D721Med (cell line): Measurements from ENCODE around the gene IGF2BP3.

ENCODE experiments used
- DNase-seq: peaks from one replicate; pipeline ENCODE4 v3.0.0; 2011; ENCODE audit warnings: low spot score; ENCODE audit not compliant: insufficient read length
- FAIRE-seq: peaks from 2 replicates; lab custom pipeline; 2011; peaks lifted over from hg19 to GRCh38; lab: Jason Lieb, UNC
- TF ChIP-seq, protein P1 (sequence below): IDR thresholded peaks from 2 replicates; pipeline ENCODE4 v1.5.1; 2012; ENCODE audit warnings: mild to moderate bottlenecking, control low read depth; ENCODE audit not compliant: insufficient read depth; ENCODE audit errors: missing control alignments

Gene IGF2BP3

DNA sequence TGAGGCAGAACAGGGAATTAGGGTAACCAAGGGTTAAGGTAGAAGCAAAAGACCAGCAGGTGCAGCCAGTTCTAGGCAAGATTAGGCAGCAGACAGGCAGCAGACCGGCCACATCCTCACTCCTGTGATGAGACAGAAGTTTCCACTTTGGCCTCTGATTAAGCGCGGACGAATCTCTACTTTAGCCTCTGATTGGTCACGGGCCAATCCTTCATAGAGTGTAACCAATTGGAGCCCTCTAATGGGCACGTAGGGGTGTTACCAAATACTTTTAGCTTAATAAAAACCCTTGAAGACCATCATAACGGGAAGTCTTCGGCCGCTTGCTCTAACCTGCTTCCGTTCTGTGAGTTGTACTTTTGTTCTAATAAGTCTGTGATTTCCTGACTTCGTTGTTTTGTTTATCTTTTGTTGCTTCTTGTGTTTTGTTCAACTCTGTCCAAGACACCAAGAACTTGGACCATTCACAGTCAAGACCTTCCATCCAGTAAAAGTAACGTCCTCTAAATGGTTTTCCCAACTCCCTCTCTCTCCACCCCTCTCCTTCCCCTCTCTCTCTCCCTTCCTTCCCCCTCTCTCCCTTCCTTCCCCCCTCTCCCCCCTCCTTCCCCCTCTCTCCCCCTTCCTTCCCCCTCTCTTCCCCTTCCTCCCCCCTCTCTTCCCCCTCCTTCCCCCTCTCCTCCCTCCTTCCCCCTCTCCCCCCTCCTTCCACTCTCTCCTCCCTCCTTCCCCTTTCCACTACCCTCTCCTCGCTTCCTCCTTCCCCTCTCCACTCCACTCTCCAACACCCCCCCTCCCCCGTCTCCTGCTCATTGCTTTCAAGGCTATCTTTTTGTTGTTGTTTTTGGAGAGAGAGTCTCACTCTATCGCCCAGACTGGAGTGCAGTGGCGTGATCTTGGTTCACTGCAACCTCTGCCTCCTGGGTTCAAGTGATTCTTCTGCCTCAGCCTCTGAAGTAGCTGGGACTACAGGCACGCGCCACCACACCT lies 184.3 kb downstream of the IGF2BP3 start:
- FAIRE-seq = no peak
- TF ChIP-seq, protein P1, sequence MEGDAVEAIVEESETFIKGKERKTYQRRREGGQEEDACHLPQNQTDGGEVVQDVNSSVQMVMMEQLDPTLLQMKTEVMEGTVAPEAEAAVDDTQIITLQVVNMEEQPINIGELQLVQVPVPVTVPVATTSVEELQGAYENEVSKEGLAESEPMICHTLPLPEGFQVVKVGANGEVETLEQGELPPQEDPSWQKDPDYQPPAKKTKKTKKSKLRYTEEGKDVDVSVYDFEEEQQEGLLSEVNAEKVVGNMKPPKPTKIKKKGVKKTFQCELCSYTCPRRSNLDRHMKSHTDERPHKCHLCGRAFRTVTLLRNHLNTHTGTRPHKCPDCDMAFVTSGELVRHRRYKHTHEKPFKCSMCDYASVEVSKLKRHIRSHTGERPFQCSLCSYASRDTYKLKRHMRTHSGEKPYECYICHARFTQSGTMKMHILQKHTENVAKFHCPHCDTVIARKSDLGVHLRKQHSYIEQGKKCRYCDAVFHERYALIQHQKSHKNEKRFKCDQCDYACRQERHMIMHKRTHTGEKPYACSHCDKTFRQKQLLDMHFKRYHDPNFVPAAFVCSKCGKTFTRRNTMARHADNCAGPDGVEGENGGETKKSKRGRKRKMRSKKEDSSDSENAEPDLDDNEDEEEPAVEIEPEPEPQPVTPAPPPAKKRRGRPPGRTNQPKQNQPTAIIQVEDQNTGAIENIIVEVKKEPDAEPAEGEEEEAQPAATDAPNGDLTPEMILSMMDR = no peak

GRCh38 chr7:23284871-23285270 lies 185.4 kb downstream of the IGF2BP3 start:
- TF ChIP-seq, protein P1 = no peak
- DNase-seq (no peak), FAIRE-seq (no peak)

More for the DNA sequence above, 184.3 kb downstream of the IGF2BP3 start:
- no peak for DNase-seq

- TF ChIP-seq, protein P1 = no peak
Observed at GRCh38 chr7:23283086-23283485, 187.2 kb downstream of the IGF2BP3 start.

GRCh38 chr7:23279819-23280525 lies 190.3 kb downstream of the IGF2BP3 start:
- FAIRE-seq = no peak
- no peak for DNase-seq

More at GRCh38 chr7:23283086-23283485, 187.2 kb downstream of the IGF2BP3 start:
- DNase-seq (no peak), FAIRE-seq (no peak)

DNA sequence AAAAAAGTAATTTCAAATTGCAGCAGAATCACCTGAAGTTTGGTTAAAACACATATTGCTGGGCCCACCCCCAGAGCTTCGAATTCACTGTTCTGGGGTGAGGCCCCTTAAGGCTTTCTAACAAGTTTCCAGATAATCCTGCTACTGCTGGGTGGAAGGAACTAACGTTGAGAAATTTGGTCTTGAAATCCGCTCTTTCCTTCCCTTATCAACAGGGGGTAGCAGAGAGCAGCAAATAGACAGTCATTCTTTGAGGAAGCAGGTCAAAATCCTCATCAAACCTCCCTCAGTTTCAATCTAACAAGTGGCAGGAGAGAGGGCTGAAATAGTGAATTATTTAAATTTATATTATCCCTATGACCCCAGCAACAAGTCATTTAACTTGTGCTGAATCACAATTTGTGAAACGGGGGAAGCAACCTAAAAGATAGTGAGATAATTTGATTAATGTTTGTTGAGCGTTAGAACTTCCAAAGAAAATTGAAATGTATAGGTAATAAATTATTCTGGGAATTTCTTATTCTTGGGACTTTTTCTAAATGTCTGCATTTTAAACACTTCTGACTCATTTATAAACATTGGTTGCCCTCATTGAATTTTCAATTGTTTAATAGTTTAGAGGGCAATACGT lies 192.8 kb downstream of the IGF2BP3 start:
- no peak for DNase-seq
- FAIRE-seq = no peak
- TF ChIP-seq, protein P1 = peak; percentile 96

More at GRCh38 chr7:23279819-23280525, 190.3 kb downstream of the IGF2BP3 start:
- TF ChIP-seq, protein P1 = no peak

DNA sequence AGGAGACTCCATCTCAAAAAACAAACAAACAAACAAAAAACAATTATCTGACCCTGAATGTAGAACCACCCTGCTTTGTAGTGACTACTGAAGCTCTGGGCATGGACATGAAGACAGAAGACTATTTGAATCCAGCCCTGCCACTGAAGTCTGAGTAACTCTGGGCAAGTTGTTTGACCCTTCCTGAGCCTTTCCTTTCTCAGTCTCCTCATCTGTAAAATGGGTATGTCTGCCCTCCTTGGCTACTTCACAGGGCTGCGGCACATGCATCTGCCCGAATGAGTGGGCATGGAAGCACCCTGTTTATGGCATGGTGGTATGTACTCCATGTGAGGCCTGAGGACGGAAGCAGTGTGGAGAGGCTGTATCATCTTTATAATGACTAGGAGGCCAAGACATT lies 193.3 kb downstream of the IGF2BP3 start:
- TF ChIP-seq, protein P1 = no peak
- FAIRE-seq (no peak), DNase-seq (no peak)
